Heart right ventricle (tissue), 16 donors: ENCODE results near the gene ZNF185. TPM values are rescaled to one million over a fixed set of nuclear protein-coding genes. Genes with fewer than 3 reads are reported as not detected.

ENCODE experiments used
- ATAC-seq, 8 donors: fragments of 200-7000 bp; cut with Tn5 transposase; one replicate each; pipeline ENCODE4 v1.9.1; 2020; ENCODE audit warnings: mild to moderate bottlenecking in 8 of 8, moderate library complexity in 8 of 8, moderate number of reproducible peaks in 1 of 8
- DNase-seq, 2 donors: peaks; one replicate each; pipeline ENCODE4 v3.0.0-alpha.2; 2020
- H3K27ac ChIP-seq, 10 donors: fragments of 200-600 bp; sonication (generic) in 2 of 10; one replicate each; pipeline versions ENCODE4 v1.5.0 to v1.8.0; 2020 to 2022; ENCODE audit warnings: mild to moderate bottlenecking in 3 of 10
- H3K27me3 ChIP-seq, 7 donors: fragments of 200-600 bp; one replicate each; pipeline ENCODE4 v1.8.0; 2021 to 2022; ENCODE audit warnings: mild to moderate bottlenecking in 2 of 7
- H3K36me3 ChIP-seq, 9 donors: fragments of 200-600 bp; sonication (generic) in 1 of 9; one replicate each; pipeline versions ENCODE4 v1.5.0 to v1.8.0; 2020 to 2022; ENCODE audit warnings: mild to moderate bottlenecking in 2 of 9
- H3K4me1 ChIP-seq, 9 donors: fragments of 200-600 bp; sonication (generic) in 1 of 9; one replicate each; pipeline versions ENCODE4 v1.5.0 to v1.8.0; 2020 to 2022; ENCODE audit warnings: mild to moderate bottlenecking in 4 of 9
- H3K4me3 ChIP-seq, 10 donors: fragments of 200-600 bp; sonication (generic) in 2 of 10; one replicate each; pipeline versions ENCODE4 v1.5.0 to v1.8.0; 2020 to 2022; ENCODE audit warnings: mild to moderate bottlenecking in 7 of 10, moderate library complexity in 2 of 10
- H3K9me3 ChIP-seq, 11 donors: fragments of 200-600 bp in 10 of 11; sonication (generic) in 2 of 11; one replicate each; pipeline versions ENCODE4 v1.5.0 to v1.8.0; 2013 to 2022; ENCODE audit warnings: mild to moderate bottlenecking in 2 of 11, control low read depth in 1 of 11, moderate library complexity in 1 of 11
- WGBS, 2 donors: extraction: QIAGEN DNeasy Blood & Tissue Kit; methylation state at CpG; one replicate each; pipeline ENCODE4 v1.1.7; 2013; ENCODE audit warnings: inconsistent platforms in 1 of 2; 5-methylcytosine and 5-hydroxymethylcytosine counted together
- intact Hi-C, 10 donors: fragments of 100-400 bp; cut with DNase I; formaldehyde crosslinking; loops; one replicate each; pipeline versions ENCODE4 v1.11.1 to v1.14.2; 2022
- polyA plus RNA-seq, 2 donors: library from polyadenylated mRNA; stranded (reverse); fragments of 200-250 nt; gene quantifications; one replicate each; pipeline ENCODE4 v1.2.3, GENCODE V29; 2013
- total RNA-seq, 10 donors: library from RNA; stranded (reverse); fragmentation: NEBNext Ultra II Directional in 3 of 10; extraction: Animal tissue kit (Norgen Biotek cat#: 25700) in 3 of 10; gene quantifications; one replicate each; pipeline versions ENCODE4 v1.2.1 to v1.2.4, GENCODE V29; 2021 to 2023
- TF ChIP-seq, protein P1 (sequence below), 9 donors: fragments of 200-600 bp; sonication (generic) in 2 of 9; IDR thresholded peaks; one replicate each; pipeline versions ENCODE4 v1.5.0 to v1.8.0; 2021 to 2022; ENCODE audit warnings: antibody characterized with exemption in 9 of 9, mild to moderate bottlenecking in 5 of 9, moderate library complexity in 1 of 9
- donor health status: Arrhythmogenic right ventricular cardiomyopathy.
- donor health status: ischemic (EF 13 %, LVEDD 7.1; RV severe dilation, severe dysfunction).
- donor health status: healthy with polysubstance abuse.
- donor health status: DM: no; HTN: yes; CAD: no.
- donor health status: DM: no; HTN: no; CAD: no.
- donor health status: ischemic (EF 25% LVEDD 6.9; RV normal size, moderate dysfunction).
- donor health status: ischemic (EF 25% LVEDD 5.7; RV mildly dilated, moderate dysfunction).
- donor health status: healthy.
- donor health status: DM: yes; HTN: yes; CAD: no.
- donor health status: Ischemic cardiomyopathy.
- donor health status: ischemic (EF 35%, LVEDD 5.7; RV mildly dilated, moderate dysfunction).
- donor health status: nonischemic (EF 11% LVEDD 7.7; RV severe dilation, severe dysfunction).
- donor health status: DM: yes; HTN: yes; CAD: no.
- donor health status: PGD.
- donor health status: ischemic (EF 29% LVEDD 5.4; RV normal size, mild dysfunction).
- donor health status: nonischemic (EF 23%, LVEDD 6.1; RV moderate dilation, normal function).

The ZNF185 gene
- total and polyA plus RNA-seq, 12 donors, result 0.51 to 4.5 (median 1.4) TPM

DNA sequence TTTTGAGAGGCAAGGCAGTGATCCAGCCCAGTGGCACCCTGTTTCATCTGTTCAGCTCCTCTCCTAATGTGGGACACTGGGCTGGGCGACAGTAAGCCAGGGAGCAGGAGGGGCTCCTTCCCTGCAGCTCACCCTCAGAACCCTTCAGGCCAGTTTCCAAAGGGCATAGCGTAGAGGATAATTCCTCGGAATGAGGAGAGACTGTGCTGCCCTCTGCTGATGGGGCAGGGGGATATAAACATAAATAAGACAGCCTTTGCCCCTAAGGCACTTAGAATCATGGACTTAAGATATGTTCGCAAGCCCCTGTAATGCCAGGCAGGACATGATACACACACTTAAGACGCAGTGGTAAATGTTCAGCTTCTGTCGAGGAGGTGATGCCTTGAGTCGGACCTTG, 27.9 kb upstream of the ZNF185 start:
- Histone ChIP-seq H3K4me1 (no peaks in the 10 kb centered on the region), H3K27me3 (no peaks in the 10 kb centered on the region), H3K9me3 (no peaks in the 10 kb centered on the region), H3K36me3 (peaks cover 0 to 50% (median 4%) of the 10 kb centered on the region in 9 donors), H3K27ac (no peak overlapping the region), H3K4me3 (no peak overlapping the region)
- no peak for DNase-seq
- no peak for ATAC-seq
- TF ChIP-seq, protein P1, sequence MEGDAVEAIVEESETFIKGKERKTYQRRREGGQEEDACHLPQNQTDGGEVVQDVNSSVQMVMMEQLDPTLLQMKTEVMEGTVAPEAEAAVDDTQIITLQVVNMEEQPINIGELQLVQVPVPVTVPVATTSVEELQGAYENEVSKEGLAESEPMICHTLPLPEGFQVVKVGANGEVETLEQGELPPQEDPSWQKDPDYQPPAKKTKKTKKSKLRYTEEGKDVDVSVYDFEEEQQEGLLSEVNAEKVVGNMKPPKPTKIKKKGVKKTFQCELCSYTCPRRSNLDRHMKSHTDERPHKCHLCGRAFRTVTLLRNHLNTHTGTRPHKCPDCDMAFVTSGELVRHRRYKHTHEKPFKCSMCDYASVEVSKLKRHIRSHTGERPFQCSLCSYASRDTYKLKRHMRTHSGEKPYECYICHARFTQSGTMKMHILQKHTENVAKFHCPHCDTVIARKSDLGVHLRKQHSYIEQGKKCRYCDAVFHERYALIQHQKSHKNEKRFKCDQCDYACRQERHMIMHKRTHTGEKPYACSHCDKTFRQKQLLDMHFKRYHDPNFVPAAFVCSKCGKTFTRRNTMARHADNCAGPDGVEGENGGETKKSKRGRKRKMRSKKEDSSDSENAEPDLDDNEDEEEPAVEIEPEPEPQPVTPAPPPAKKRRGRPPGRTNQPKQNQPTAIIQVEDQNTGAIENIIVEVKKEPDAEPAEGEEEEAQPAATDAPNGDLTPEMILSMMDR (IDR thresholded peaks at IDR 0.05), result no peak
- 80 to 85% methylated on average over 7 of the region's 7 CpGs for WGBS, 2 donors
- intact Hi-C loops, result no loop called here

DNA sequence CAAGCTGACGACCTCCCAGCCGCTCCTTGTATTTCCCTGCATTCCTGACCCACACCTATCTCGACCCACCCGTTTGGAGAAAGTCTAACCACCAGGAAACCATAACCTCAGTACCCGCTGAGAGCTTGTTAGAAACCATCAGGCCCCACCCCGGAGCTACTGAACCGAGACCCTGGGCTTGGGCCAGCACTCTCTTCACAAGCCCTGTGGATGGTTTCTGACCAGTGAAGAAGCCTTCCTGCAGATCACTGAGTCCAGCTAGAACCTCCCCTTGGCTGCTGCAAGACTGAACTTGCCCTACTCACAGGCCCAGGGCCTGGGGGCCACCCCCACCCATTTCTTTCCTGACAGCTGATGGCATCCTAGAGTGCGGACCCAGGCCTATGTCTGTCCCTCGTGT, 26.6 kb upstream of the ZNF185 start:
- no peak overlapping the region for H3K27ac ChIP-seq
- H3K27me3 ChIP-seq, result peaks cover 0 to 5% (median 0%) of the 10 kb centered on the region in 7 donors
- DNase-seq (no peak), ATAC-seq (no peak)
- H3K4me3 ChIP-seq, result no peak overlapping the region
- WGBS, 2 donors, result 82 to 87% methylated on average over 9 of the region's 9 CpGs
- TF ChIP-seq, protein P1 (IDR thresholded peaks at IDR 0.05), result no peak
- H3K4me1 ChIP-seq, result no peaks in the 10 kb centered on the region
- H3K36me3 ChIP-seq, result peaks cover 0 to 38% (median 4%) of the 10 kb centered on the region in 9 donors
- intact Hi-C loops, result no loop called here
- no peaks in the 10 kb centered on the region for H3K9me3 ChIP-seq

GRCh38 chrX:152872522-152872921, 25.3 kb upstream of the ZNF185 start:
- Histone ChIP-seq H3K4me1 (no peaks in the 10 kb centered on the region), H3K36me3 (peaks cover 0 to 29% (median 4%) of the 10 kb centered on the region in 9 donors), H3K27me3 (peaks cover 0 to 8% (median 0%) of the 10 kb centered on the region in 7 donors), H3K9me3 (no peaks in the 10 kb centered on the region), H3K4me3 (no peak overlapping the region), H3K27ac (no peak overlapping the region)
- ATAC-seq, result no peak
- DNase-seq, result no peak
- WGBS, 2 donors, result 94 to 100% methylated on average over 1 of the region's 2 CpGs
- TF ChIP-seq, protein P1 (IDR thresholded peaks at IDR 0.05), result no peak
- intact Hi-C loops, result no loop called here

- Histone ChIP-seq H3K4me3 (no peak overlapping the region), H3K9me3 (no peaks in the 10 kb centered on the region), H3K36me3 (peaks cover 0 to 22% (median 0%) of the 10 kb centered on the region in 9 donors), H3K4me1 (no peaks in the 10 kb centered on the region), H3K27me3 (peaks cover 0 to 13% (median 0%) of the 10 kb centered on the region in 7 donors), H3K27ac (no peak overlapping the region)
- intact Hi-C loops, result no loop called here
- TF ChIP-seq, protein P1 (IDR thresholded peaks at IDR 0.05), result no peak
- 87 to 88% methylated on average over 2 of the region's 2 CpGs for WGBS, 2 donors
- no peak for ATAC-seq
- no peak for DNase-seq
Measured at GRCh38 chrX:152873361-152873760, 24.5 kb upstream of the ZNF185 start.
